Stimulated activated effector memory CD8-positive, alpha-beta T cell treated with anti-CD3 and anti-CD28 coated beads, Interleukin-12 subunit alpha, Interleukin-12 subunit beta, amount 100 ng/mL, for 72 hours (primary cell): ENCODE results near the gene RELN.
"Not testable (repeated sequence)": the region's sequence is repeated elsewhere in the genome, so short reads cannot be mapped to it uniquely, and the experiment has no call there.

Source experiments
- ATAC-seq: fragments of 150-1000 bp; cut with Tn5 transposase; 2 replicates; pipeline ENCODE4 v1.10.0; 2021
- DNase-seq, 2 donors: peaks; one replicate each; pipeline ENCODE4 v3.0.0; 2021 to 2022; ENCODE audit warnings: low spot score in 2 of 2
- H3K27ac Mint-ChIP-seq: one replicate; pipeline ENCODE4 v1.8.0; 2022; ENCODE audit warnings: mild to moderate bottlenecking, mixed read lengths
- H3K36me3 Mint-ChIP-seq: one replicate; pipeline ENCODE4 v1.8.0; 2022; ENCODE audit warnings: mild to moderate bottlenecking, mixed read lengths
- H3K4me1 Mint-ChIP-seq: one replicate; pipeline ENCODE4 v1.8.0; 2022; ENCODE audit warnings: mixed read lengths
- H3K4me3 Mint-ChIP-seq: one replicate; pipeline ENCODE4 v1.8.0; 2022; ENCODE audit warnings: mild to moderate bottlenecking, mixed read lengths
- H3K9me3 Mint-ChIP-seq: one replicate; pipeline ENCODE4 v1.8.0; 2022; ENCODE audit warnings: mixed read lengths

Gene RELN

GRCh38 chr7:103989200-103989784 is at the start of gene RELN:
Gene RELN, minus strand, starts transcription at chr7:103989658. Its CDS starts 302 bp downstream, at chr7:103989356.
- H3K36me3 Mint-ChIP-seq = no peaks in the 10 kb centered on the region
- ATAC-seq = peak; percentile 31

GRCh38 chr7:104038136-104038535 is 48.7 kb upstream of the RELN start:
- DNase-seq (no peak), ATAC-seq (no peak)
- no peaks in the 10 kb centered on the region for H3K36me3 Mint-ChIP-seq
- no peak overlapping the region for H3K4me3 Mint-ChIP-seq
- no peaks in the 10 kb centered on the region for H3K4me1 Mint-ChIP-seq
- no peak overlapping the region for H3K27ac Mint-ChIP-seq
- peaks cover 4% of the 10 kb centered on the region for H3K9me3 Mint-ChIP-seq

More at GRCh38 chr7:103989200-103989784, at the start of gene RELN:
- Mint-ChIP-seq H3K4me3 (peak within 1 kb of the TSS; percentile 37), H3K27ac (no peak within 1 kb of the TSS), H3K9me3 (no peaks in the 10 kb centered on the region), H3K4me1 (peaks cover 7% of the 10 kb centered on the region)
- DNase-seq = no peak

GRCh38 chr7:104036889-104037288 is 47.4 kb upstream of the RELN start:
- H3K4me3 Mint-ChIP-seq, ATAC-seq, H3K9me3 Mint-ChIP-seq, H3K4me1 Mint-ChIP-seq, H3K36me3 Mint-ChIP-seq, DNase-seq, H3K27ac Mint-ChIP-seq: not testable (repeated sequence)

GRCh38 chr7:104035351-104035750 is 45.9 kb upstream of the RELN start:
- no peaks in the 10 kb centered on the region for H3K36me3 Mint-ChIP-seq
- ATAC-seq = no peak

GRCh38 chr7:104034679-104035078 is 45.2 kb upstream of the RELN start:
- no peak overlapping the region for H3K4me3 Mint-ChIP-seq
- no peak overlapping the region for H3K27ac Mint-ChIP-seq
- ATAC-seq = no peak
- H3K9me3 Mint-ChIP-seq = peaks cover 4% of the 10 kb centered on the region
- H3K4me1 Mint-ChIP-seq = no peaks in the 10 kb centered on the region
- no peak for DNase-seq
- H3K36me3 Mint-ChIP-seq = no peaks in the 10 kb centered on the region

More at GRCh38 chr7:104035351-104035750, 45.9 kb upstream of the RELN start:
- H3K9me3 Mint-ChIP-seq = peaks cover 4% of the 10 kb centered on the region
- no peak overlapping the region for H3K4me3 Mint-ChIP-seq
- no peak overlapping the region for H3K27ac Mint-ChIP-seq
- no peaks in the 10 kb centered on the region for H3K4me1 Mint-ChIP-seq
- no peak for DNase-seq

- Mint-ChIP-seq H3K4me3 (no peak overlapping the region), H3K9me3 (peaks cover 4% of the 10 kb centered on the region), H3K36me3 (no peaks in the 10 kb centered on the region), H3K27ac (no peak overlapping the region), H3K4me1 (no peaks in the 10 kb centered on the region)
- no peak for DNase-seq
- no peak for ATAC-seq
Observed at GRCh38 chr7:104033837-104034236, 44.4 kb upstream of the RELN start.

- DNase-seq (no peak), ATAC-seq (no peak)
- Mint-ChIP-seq H3K27ac (no peak overlapping the region), H3K4me1 (no peaks in the 10 kb centered on the region), H3K9me3 (peaks cover 4% of the 10 kb centered on the region), H3K36me3 (no peaks in the 10 kb centered on the region), H3K4me3 (no peak overlapping the region)
Observed at GRCh38 chr7:104032486-104032885, 43.0 kb upstream of the RELN start.

GRCh38 chr7:104029765-104030164 is 40.3 kb upstream of the RELN start:
- ATAC-seq (no peak), DNase-seq (no peak)

GRCh38 chr7:104024632-104025031 is 35.2 kb upstream of the RELN start:
- no peak overlapping the region for H3K4me3 Mint-ChIP-seq
- no peaks in the 10 kb centered on the region for H3K36me3 Mint-ChIP-seq
- H3K9me3 Mint-ChIP-seq = no peaks in the 10 kb centered on the region
- no peak overlapping the region for H3K27ac Mint-ChIP-seq
- DNase-seq (no peak), ATAC-seq (no peak)
- H3K4me1 Mint-ChIP-seq = no peaks in the 10 kb centered on the region

More at GRCh38 chr7:104029765-104030164, 40.3 kb upstream of the RELN start:
- no peaks in the 10 kb centered on the region for H3K4me1 Mint-ChIP-seq
- H3K9me3 Mint-ChIP-seq = peaks cover 4% of the 10 kb centered on the region
- no peak overlapping the region for H3K4me3 Mint-ChIP-seq
- no peak overlapping the region for H3K27ac Mint-ChIP-seq
- no peaks in the 10 kb centered on the region for H3K36me3 Mint-ChIP-seq

GRCh38 chr7:104023100-104023499 is 33.6 kb upstream of the RELN start:
- no peak for DNase-seq
- no peaks in the 10 kb centered on the region for H3K4me1 Mint-ChIP-seq
- H3K4me3 Mint-ChIP-seq = no peak overlapping the region
- no peaks in the 10 kb centered on the region for H3K9me3 Mint-ChIP-seq
- no peaks in the 10 kb centered on the region for H3K36me3 Mint-ChIP-seq
- no peak overlapping the region for H3K27ac Mint-ChIP-seq
- peak; percentile 45 for ATAC-seq

GRCh38 chr7:104018425-104018824 is 29.0 kb upstream of the RELN start:
- Mint-ChIP-seq H3K4me3 (no peak overlapping the region), H3K27ac (no peak overlapping the region), H3K4me1 (no peaks in the 10 kb centered on the region), H3K9me3 (no peaks in the 10 kb centered on the region), H3K36me3 (no peaks in the 10 kb centered on the region)
- ATAC-seq (no peak), DNase-seq (no peak)

- H3K9me3 Mint-ChIP-seq = no peaks in the 10 kb centered on the region
- ATAC-seq = no peak
Observed at GRCh38 chr7:104017001-104017400, 27.5 kb upstream of the RELN start.

GRCh38 chr7:104012835-104013234 is 23.4 kb upstream of the RELN start:
- Mint-ChIP-seq H3K4me1 (no peaks in the 10 kb centered on the region), H3K36me3 (no peaks in the 10 kb centered on the region), H3K4me3 (no peak overlapping the region), H3K9me3 (no peaks in the 10 kb centered on the region), H3K27ac (no peak overlapping the region)
- ATAC-seq (no peak), DNase-seq (no peak)

More at GRCh38 chr7:104017001-104017400, 27.5 kb upstream of the RELN start:
- no peak overlapping the region for H3K4me3 Mint-ChIP-seq
- no peaks in the 10 kb centered on the region for H3K36me3 Mint-ChIP-seq
- no peak for DNase-seq
- H3K4me1 Mint-ChIP-seq = no peaks in the 10 kb centered on the region
- no peak overlapping the region for H3K27ac Mint-ChIP-seq

- H3K9me3 Mint-ChIP-seq = no peaks in the 10 kb centered on the region
- H3K4me1 Mint-ChIP-seq = no peaks in the 10 kb centered on the region
- H3K36me3 Mint-ChIP-seq = no peaks in the 10 kb centered on the region
- no peak for ATAC-seq
- no peak for DNase-seq
- H3K4me3 Mint-ChIP-seq = no peak overlapping the region
- no peak overlapping the region for H3K27ac Mint-ChIP-seq
Observed at GRCh38 chr7:104011829-104012228, 22.4 kb upstream of the RELN start.

GRCh38 chr7:104010052-104010909 is 20.8 kb upstream of the RELN start:
- Mint-ChIP-seq H3K27ac (no peak overlapping the region), H3K9me3 (no peaks in the 10 kb centered on the region), H3K4me1 (no peaks in the 10 kb centered on the region), H3K36me3 (no peaks in the 10 kb centered on the region), H3K4me3 (no peak overlapping the region)
- DNase-seq (no peak), ATAC-seq (no peak)

- H3K9me3 Mint-ChIP-seq = no peaks in the 10 kb centered on the region
Observed at GRCh38 chr7:104008107-104008506, 18.6 kb upstream of the RELN start.

More at GRCh38 chr7:104008107-104008506, 18.6 kb upstream of the RELN start:
- Mint-ChIP-seq H3K27ac (no peak overlapping the region), H3K4me1 (no peaks in the 10 kb centered on the region), H3K4me3 (no peak overlapping the region), H3K36me3 (no peaks in the 10 kb centered on the region)
- ATAC-seq (no peak), DNase-seq (no peak)
